HG02852 (cell line): ENCODE measurements around the gene GNS.
A peak's percentile ranks its signal among the peaks of the same experiment; 100 is the strongest.
"Not testable (repeated sequence)": the region's sequence is repeated elsewhere in the genome, so short reads cannot be mapped to it uniquely, and the experiment has no call there.

ENCODE experiments used
- ATAC-seq: cut with Tn5 transposase; IDR thresholded peaks from one replicate; pipeline ENCODE4 v1.9.1; 2021; ENCODE audit warnings: mild to moderate bottlenecking, moderate library complexity; ENCODE audit not compliant: unreplicated experiment

The GNS gene

GRCh38 chr12:64780132-64780530 is 20.9 kb upstream of the GNS start:
- no peak for ATAC-seq

GRCh38 chr12:64779354-64779974 is 20.3 kb upstream of the GNS start:
- ATAC-seq = no peak

GRCh38 chr12:64775147-64775736 is 16.0 kb upstream of the GNS start:
- ATAC-seq = not testable (repeated sequence)

- ATAC-seq = no peak
These were observed 14.2 kb upstream of the GNS start for GRCh38 chr12:64773386-64773785.

GRCh38 chr12:64767495-64767894 is 8.3 kb upstream of the GNS start:
- no peak for ATAC-seq

GRCh38 chr12:64760808-64761573 is 1.8 kb upstream of the GNS start:
- ATAC-seq = no peak

- no peak for ATAC-seq
These were observed 1.4 kb downstream of the GNS start for GRCh38 chr12:64757771-64758170.

- peak; percentile 40 for ATAC-seq
These were observed 2.8 kb downstream of the GNS start for GRCh38 chr12:64756376-64756775.

- ATAC-seq = no peak
These were observed 5.8 kb downstream of the GNS start for GRCh38 chr12:64753427-64753826.

- no peak for ATAC-seq
These were observed 6.4 kb downstream of the GNS start for GRCh38 chr12:64752833-64753238.

- ATAC-seq = no peak
These were observed 7.2 kb downstream of the GNS start for GRCh38 chr12:64752032-64752431.

- ATAC-seq = no peak
These were observed 9.6 kb downstream of the GNS start for GRCh38 chr12:64749461-64750200.

- ATAC-seq = no peak
These were observed 11.5 kb downstream of the GNS start for GRCh38 chr12:64747695-64748094.

- no peak for ATAC-seq
These were observed 12.5 kb downstream of the GNS start for GRCh38 chr12:64746663-64747062.

- no peak for ATAC-seq
These were observed 13.2 kb downstream of the GNS start for GRCh38 chr12:64745980-64746379.

GRCh38 chr12:64745259-64745807 is 13.9 kb downstream of the GNS start:
- ATAC-seq = no peak

GRCh38 chr12:64744422-64745258 is 14.6 kb downstream of the GNS start:
- ATAC-seq = no peak

- no peak for ATAC-seq
These were observed 16.0 kb downstream of the GNS start for GRCh38 chr12:64743206-64743605.

- ATAC-seq = no peak
These were observed 16.8 kb downstream of the GNS start for GRCh38 chr12:64742416-64742815.

- no peak for ATAC-seq
These were observed 18.6 kb downstream of the GNS start for GRCh38 chr12:64740646-64741045.
